LNCAP (cell line): ENCODE data around the gene GZMA.

Experiments
- TF ChIP-seq, protein P1 (sequence below): fragments of 450-650 bp; IDR thresholded peaks from 2 replicates; pipeline ENCODE4 v1.5.1; 2017; ENCODE audit warnings: mild to moderate bottlenecking

The GZMA gene

GRCh38 chr5:55149308-55149795, 46.9 kb downstream of the GZMA start:
- TF ChIP-seq, protein P1, sequence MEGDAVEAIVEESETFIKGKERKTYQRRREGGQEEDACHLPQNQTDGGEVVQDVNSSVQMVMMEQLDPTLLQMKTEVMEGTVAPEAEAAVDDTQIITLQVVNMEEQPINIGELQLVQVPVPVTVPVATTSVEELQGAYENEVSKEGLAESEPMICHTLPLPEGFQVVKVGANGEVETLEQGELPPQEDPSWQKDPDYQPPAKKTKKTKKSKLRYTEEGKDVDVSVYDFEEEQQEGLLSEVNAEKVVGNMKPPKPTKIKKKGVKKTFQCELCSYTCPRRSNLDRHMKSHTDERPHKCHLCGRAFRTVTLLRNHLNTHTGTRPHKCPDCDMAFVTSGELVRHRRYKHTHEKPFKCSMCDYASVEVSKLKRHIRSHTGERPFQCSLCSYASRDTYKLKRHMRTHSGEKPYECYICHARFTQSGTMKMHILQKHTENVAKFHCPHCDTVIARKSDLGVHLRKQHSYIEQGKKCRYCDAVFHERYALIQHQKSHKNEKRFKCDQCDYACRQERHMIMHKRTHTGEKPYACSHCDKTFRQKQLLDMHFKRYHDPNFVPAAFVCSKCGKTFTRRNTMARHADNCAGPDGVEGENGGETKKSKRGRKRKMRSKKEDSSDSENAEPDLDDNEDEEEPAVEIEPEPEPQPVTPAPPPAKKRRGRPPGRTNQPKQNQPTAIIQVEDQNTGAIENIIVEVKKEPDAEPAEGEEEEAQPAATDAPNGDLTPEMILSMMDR = no peak

GRCh38 chr5:55151923-55152842, 49.7 kb downstream of the GZMA start:
- TF ChIP-seq, protein P1 = no peak

DNA sequence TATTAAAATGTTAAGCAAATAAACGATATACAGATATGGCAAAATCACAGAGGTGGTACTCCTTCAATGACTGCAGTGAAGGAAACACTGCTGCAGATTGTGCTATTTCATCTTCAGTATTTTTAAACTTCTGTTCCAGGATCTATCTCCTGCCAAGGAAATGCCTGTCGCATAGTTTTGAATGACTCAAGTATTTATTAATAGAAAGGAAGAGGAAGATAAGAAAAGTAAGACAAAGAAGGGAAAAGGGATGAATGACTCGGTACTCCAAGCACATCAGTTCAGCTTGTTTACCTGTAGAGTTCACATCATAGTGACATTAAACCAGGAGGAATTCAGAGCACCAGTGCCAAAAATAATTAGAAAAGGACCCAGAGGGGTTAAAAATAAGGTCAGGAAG, 52.4 kb downstream of the GZMA start:
- TF ChIP-seq, protein P1 = no peak
